ENCODE data around the gene TRMO. TPM values are rescaled to one million over a fixed set of nuclear protein-coding genes. Genes with fewer than 3 reads are reported as not detected.

Gene TRMO
- total and polyA plus RNA-seq, 2 experiments from 2014 or later: 10.5 to 13.0 TPM

- peak overlapping the region; percentile 98; the same call in 1 of the 2 replicates for H2AFZ ChIP-seq
- H3K9me3 ChIP-seq (ENCODE audit: low read depth): no peaks in the 10 kb centered on the region
- H4K20me1 ChIP-seq (ENCODE audit: insufficient read depth): no peaks in the 10 kb centered on the region
- H3F3A ChIP-seq (ENCODE audit: insufficient read depth): peaks cover 6% of the 10 kb centered on the region; the same call in 1 of the 2 replicates
- no peak for TF ChIP-seq EZH2phosphoT487 (IDR thresholded peaks at IDR 0.05; ENCODE audit: insufficient read depth, low read depth)
- TF ChIP-seq EZH2 (IDR thresholded peaks at IDR 0.05; ENCODE audit: insufficient read depth, poor library complexity, severe bottlenecking): no peak
- no peak overlapping the region for H3K27ac ChIP-seq
- WGBS, 2 experiments (ENCODE audit: low coverage in 1 of 2, low lambda C conversion rate in 2 of 2, missing lambda C conversion rate in 2 of 2): 32 to 37% methylated on average over 4 of the region's 4 CpGs
- no peaks in the 10 kb centered on the region for H3K9me2 ChIP-seq (ENCODE audit: insufficient read depth)
- H3K9ac ChIP-seq: no peak overlapping the region
- no peak overlapping the region for H3K4me3 ChIP-seq
- H3K79me2 ChIP-seq (ENCODE audit: insufficient read depth): peaks cover 24% of the 10 kb centered on the region
- H3K27me3 ChIP-seq (replicated peaks; ENCODE audit: insufficient read depth): 0 out of 2 replicates have a peak, but pooled peaks cover 8% of the 10 kb centered on the region
- no peak overlapping the region for H3K4me2 ChIP-seq (ENCODE audit: unreplicated experiment)
- in situ Hi-C loops (cut with MboI): no loop called here
- no peak for DNase-seq
- H3K36me3 ChIP-seq (ENCODE audit: low read depth): no peaks in the 10 kb centered on the region
- peaks cover 14% of the 10 kb centered on the region; the same call in 1 of the 2 replicates for H3K4me1 ChIP-seq (ENCODE audit: insufficient read depth)
Measured at GRCh38 chr9:97924386-97924785, 2.1 kb upstream of the TRMO start.

GRCh38 chr9:97923529-97924108 is 1.3 kb upstream of the TRMO start:
- Histone ChIP-seq H3K9ac (peak overlapping the region; percentile 91), H3K36me3 (ENCODE audit: low read depth) (no peaks in the 10 kb centered on the region), H4K20me1 (ENCODE audit: insufficient read depth) (no peaks in the 10 kb centered on the region), H2AFZ (peak overlapping the region; percentile 98), H3K9me2 (ENCODE audit: insufficient read depth) (no peaks in the 10 kb centered on the region), H3K4me3 (peak overlapping the region; percentile 85), H3K27me3 (replicated peaks; ENCODE audit: insufficient read depth) (0 out of 2 replicates have a peak, but pooled peaks cover 8% of the 10 kb centered on the region), H3K4me1 (ENCODE audit: insufficient read depth) (peaks cover 14% of the 10 kb centered on the region; the same call in 1 of the 2 replicates), H3K9me3 (ENCODE audit: low read depth) (no peaks in the 10 kb centered on the region), H3F3A (ENCODE audit: insufficient read depth) (peaks cover 6% of the 10 kb centered on the region; the same call in 1 of the 2 replicates), H3K4me2 (ENCODE audit: unreplicated experiment) (peak overlapping the region; percentile 94), H3K79me2 (ENCODE audit: insufficient read depth) (peaks cover 32% of the 10 kb centered on the region), H3K27ac (peak overlapping the region; percentile 22)
- peak; percentile 91 for DNase-seq
- TF ChIP-seq EZH2 (IDR thresholded peaks at IDR 0.05; ENCODE audit: insufficient read depth, poor library complexity, severe bottlenecking): no peak
- TF ChIP-seq EZH2phosphoT487 (IDR thresholded peaks at IDR 0.05; ENCODE audit: insufficient read depth, low read depth): no peak
- in situ Hi-C loops (cut with MboI): no loop called here
- 0% methylated on average over 8 of the region's 8 CpGs for WGBS, 2 experiments (ENCODE audit: low coverage in 1 of 2, low lambda C conversion rate in 2 of 2, missing lambda C conversion rate in 2 of 2)

- Histone ChIP-seq H3K9me2 (ENCODE audit: insufficient read depth) (no peaks in the 10 kb centered on the region), H3K27ac (no peak overlapping the region), H4K20me1 (ENCODE audit: insufficient read depth) (no peaks in the 10 kb centered on the region), H3F3A (ENCODE audit: insufficient read depth) (peaks cover 6% of the 10 kb centered on the region; the same call in 1 of the 2 replicates), H3K9me3 (ENCODE audit: low read depth) (no peaks in the 10 kb centered on the region), H3K9ac (no peak overlapping the region), H3K79me2 (ENCODE audit: insufficient read depth) (peaks cover 49% of the 10 kb centered on the region), H3K4me1 (ENCODE audit: insufficient read depth) (peaks cover 14% of the 10 kb centered on the region; the same call in 1 of the 2 replicates), H3K4me3 (no peak overlapping the region), H3K4me2 (ENCODE audit: unreplicated experiment) (no peak overlapping the region), H3K36me3 (ENCODE audit: low read depth) (0 out of 2 replicates have a peak, but pooled peaks cover 2% of the 10 kb centered on the region), H3K27me3 (replicated peaks; ENCODE audit: insufficient read depth) (no peaks in the 10 kb centered on the region), H2AFZ (no peak overlapping the region)
- DNase-seq: no peak
- in situ Hi-C loops (cut with MboI): no loop called here
- TF ChIP-seq EZH2phosphoT487 (IDR thresholded peaks at IDR 0.05; ENCODE audit: insufficient read depth, low read depth) (no peak), EZH2 (IDR thresholded peaks at IDR 0.05; ENCODE audit: insufficient read depth, poor library complexity, severe bottlenecking) (no peak)
Measured at GRCh38 chr9:97919217-97919813, 3.0 kb downstream of the TRMO start.

- Histone ChIP-seq H3K27me3 (replicated peaks; ENCODE audit: insufficient read depth) (no peaks in the 10 kb centered on the region), H3K36me3 (ENCODE audit: low read depth) (peaks cover 8% of the 10 kb centered on the region; the same call in 1 of the 2 replicates), H3K9me2 (ENCODE audit: insufficient read depth) (no peaks in the 10 kb centered on the region), H3F3A (ENCODE audit: insufficient read depth) (peaks cover 6% of the 10 kb centered on the region; the same call in 1 of the 2 replicates), H3K9me3 (ENCODE audit: low read depth) (no peaks in the 10 kb centered on the region), H3K4me1 (ENCODE audit: insufficient read depth) (peaks cover 14% of the 10 kb centered on the region; the same call in 1 of the 2 replicates), H3K4me2 (ENCODE audit: unreplicated experiment) (no peak overlapping the region), H3K27ac (no peak overlapping the region), H3K9ac (no peak overlapping the region), H3K4me3 (no peak overlapping the region), H4K20me1 (ENCODE audit: insufficient read depth) (no peaks in the 10 kb centered on the region), H2AFZ (no peak overlapping the region), H3K79me2 (ENCODE audit: insufficient read depth) (peaks cover 49% of the 10 kb centered on the region)
- 85 to 86% methylated on average over 4 of the region's 4 CpGs for WGBS, 2 experiments (ENCODE audit: low coverage in 1 of 2, low lambda C conversion rate in 2 of 2, missing lambda C conversion rate in 2 of 2)
- DNase-seq: no peak
- in situ Hi-C loops (cut with MboI): no loop called here
- no peak for TF ChIP-seq EZH2phosphoT487 (IDR thresholded peaks at IDR 0.05; ENCODE audit: insufficient read depth, low read depth)
- TF ChIP-seq EZH2 (IDR thresholded peaks at IDR 0.05; ENCODE audit: insufficient read depth, poor library complexity, severe bottlenecking): no peak
Measured at GRCh38 chr9:97918611-97919010, 3.7 kb downstream of the TRMO start.

All from GM23248 (cell line).